Activated CD4-positive, alpha-beta T cell treated with anti-CD3 and anti-CD28 coated beads for 48 hours (primary cell): ENCODE data around the gene NUP98.

Experiments used
- DNase-seq: peaks from one replicate; pipeline ENCODE4 v3.0.0-alpha.2; 2020

Gene NUP98

GRCh38 chr11:3637201-3637600 is 160.2 kb downstream of the NUP98 start:
- DNase-seq = no peak

DNA sequence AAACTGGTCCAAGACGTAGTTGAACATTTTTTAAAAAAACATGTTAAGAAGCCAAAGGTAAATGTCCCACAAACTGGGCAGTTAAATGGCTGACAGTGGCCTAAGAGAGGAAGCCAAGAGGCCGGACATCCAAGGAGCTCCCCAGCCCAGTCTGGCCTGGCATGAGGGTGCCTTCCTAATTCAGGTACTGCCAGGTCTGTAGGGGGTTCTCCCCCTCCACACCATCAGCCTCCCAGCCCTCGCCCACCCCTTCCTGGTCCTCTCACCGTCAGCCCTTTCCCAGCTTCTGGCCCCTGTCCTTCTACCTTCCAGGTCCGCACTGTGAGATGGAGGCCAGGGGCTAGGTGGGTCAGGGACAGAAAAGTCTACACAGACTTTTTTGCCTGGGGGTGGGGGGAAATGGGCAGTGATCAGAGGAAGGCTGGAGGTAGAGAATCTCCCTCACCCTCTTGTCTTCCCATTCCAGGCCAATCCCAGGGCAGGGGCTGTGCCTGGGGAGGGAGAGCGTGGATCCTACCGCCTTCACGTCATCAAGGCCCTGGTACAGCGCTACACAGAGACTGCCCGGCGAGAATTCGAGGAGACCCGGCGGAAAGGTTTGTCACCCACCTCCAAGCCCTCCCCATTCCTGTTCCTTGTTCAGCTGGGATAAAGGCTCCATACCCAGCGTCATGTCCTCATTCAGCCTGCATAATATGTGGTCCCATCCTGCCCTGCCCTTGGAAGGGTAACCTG is 161.5 kb downstream of the NUP98 start:
- no peak for DNase-seq

- no peak for DNase-seq
Measured at GRCh38 chr11:3632070-3632660, 165.2 kb downstream of the NUP98 start.

DNA sequence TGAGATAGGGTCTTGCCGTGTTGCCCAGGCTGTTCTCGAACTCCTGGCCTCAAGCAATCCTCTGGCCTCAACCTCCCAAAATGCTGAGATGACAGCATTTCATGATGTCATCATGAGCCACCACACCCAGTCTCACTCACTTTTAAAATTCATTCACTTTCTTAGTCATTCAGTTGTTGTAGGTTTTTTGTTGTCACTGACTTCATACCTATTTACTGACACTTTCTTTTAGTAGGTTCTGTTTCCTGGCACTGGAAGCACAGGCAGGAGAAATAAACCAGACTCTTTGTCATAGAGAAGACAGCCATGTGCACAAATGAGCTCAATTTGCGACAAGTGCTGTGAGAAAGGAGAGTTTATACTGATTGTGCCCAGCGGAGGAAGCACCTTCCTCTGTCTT is 166.0 kb downstream of the NUP98 start:
- no peak for DNase-seq

DNA sequence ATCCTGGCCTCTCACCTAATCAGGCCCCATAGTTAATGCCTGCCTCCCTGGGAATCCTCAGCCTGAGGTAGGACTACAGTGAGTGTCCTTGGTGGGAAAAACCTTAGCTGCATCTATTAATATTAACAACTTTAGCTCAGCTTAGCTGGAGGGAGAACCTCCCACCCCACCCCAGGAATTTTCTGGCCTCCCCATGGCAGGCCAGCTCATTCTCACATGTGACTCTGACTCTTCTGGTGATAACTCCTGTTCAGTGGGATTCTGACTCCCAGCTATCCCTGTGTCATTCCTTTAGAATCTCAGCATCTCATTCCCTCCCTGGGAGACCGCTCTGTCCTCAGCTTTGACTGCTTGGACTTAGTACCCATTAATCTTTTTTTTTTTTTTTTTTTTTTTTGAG is 170.1 kb downstream of the NUP98 start:
- no peak for DNase-seq

DNA sequence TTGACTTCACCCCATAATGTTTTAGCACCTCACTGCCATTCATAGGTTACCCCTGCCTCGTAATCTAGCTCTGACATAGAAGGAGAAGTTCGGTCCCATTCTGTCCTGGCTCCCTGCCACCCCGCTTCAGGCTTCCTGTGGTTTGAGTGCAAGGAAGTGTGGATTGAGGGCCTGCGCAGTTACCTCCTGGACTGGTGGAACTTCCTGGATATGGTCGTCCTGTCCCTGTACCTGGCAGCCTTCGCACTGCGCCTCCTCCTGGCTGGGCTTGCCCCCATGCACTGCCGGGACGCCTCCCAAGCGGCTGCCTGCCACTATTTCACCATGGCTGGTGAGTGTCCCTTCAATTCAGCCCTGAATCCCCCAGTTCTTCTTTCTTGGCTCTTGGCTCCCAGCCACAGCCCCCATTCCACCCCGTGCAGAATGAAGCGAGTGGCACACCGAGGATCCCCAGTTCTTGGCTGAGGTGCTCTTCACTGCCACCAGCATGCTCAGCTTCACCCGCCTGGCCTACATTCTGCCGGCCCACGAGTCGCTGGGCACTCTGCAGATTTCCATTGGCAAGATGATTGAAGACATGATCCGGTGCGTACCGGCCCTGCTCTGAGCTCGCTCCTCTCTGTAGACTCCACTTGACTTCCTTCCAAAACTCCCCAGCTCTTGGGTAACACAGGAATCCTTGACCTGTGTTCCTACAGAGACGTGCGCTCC is 170.9 kb downstream of the NUP98 start:
- DNase-seq = peak; percentile 34
